ENCODE measurements around the gene ABCB8. TPM values are rescaled to one million over a fixed set of nuclear protein-coding genes. Genes with fewer than 3 reads are reported as not detected.

The ABCB8 gene
- total RNA-seq, 1 donor from 2014 or later: 38.1 TPM

DNA sequence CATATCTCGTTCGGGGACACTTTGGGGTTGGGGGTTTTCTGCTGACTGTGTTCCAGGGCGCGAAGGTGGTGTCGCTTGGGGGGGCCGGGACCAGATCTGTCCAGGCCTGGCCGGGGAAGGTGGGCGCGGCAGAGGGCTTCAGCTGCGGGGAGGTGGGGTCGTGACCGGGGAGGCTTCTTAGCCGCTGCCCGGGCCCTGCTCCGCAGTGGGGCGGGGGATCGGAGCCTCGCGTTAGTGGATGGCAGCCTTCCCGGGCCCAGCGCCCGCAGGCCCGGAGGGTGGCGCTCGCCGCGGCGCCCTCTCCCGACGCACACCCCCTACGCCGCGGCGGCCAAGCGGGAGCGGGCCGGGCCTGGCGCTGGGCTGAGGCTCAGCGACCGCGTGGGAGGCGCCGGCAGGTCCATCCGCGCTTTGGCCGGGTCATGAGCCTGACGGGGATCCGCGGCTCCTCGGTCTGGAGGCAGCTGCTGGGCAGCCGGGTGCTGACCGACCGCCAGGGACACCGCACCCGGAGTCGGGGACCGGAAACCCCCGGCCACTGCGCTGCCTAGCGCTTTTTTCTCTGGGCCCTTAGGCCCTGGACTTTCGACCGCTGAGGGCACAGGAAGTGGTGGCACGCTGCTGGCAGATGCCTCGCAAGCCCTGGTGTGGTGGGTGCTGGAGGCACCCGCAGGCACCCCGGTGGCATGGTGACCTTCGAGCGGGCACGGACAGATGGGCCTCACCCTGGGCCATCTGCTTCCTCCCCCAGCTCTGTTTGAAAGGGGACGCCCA, 59.2 kb downstream of the ABCB8 start:
- Mint-ChIP-seq H3K27ac (ENCODE audit: unreplicated experiment) (peak overlapping the region; percentile 97), H3K27me3 (ENCODE audit: unreplicated experiment) (no peaks in the 10 kb centered on the region), H3K4me1 (ENCODE audit: unreplicated experiment) (peaks cover 58% of the 10 kb centered on the region)

DNA sequence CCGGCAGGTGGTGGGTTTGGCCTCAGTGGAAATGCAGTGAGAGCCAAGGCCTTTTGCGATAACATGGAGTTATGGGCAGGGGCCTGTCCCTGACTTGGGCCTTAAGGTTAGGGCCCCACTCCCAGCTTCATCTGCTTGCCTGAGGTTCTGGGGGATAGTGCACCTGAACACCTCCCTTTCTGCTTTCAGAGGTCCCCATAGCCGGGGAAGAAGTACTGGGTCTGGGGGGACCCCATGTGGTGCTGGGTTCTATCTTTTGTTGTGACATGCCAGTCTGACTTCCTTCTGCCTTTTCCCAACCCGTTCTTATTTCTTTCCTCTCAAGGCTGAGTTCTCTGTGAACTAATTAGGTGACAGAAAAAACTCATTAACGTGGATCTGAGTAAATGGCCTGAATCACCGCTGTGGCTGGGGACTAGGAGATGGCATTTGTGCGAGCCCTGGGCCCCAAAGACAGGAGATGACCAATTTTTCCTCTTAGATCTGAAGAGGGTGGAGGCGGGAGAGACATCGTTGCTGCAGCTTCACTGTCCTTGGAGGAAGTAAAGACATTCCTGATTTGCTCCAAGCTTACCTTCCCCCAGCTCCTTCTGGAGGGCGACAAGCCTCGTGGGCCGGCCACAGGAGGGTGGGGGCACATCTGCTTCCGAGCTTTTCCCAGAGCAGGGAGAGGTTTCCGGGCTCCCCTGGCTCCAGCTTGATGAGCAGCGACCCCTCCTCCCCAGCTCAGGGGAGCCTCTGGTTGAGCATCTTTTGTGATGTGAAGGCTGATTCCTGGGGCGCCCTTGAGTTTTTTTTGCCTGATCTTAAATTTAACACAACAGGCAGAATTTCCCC, 60.0 kb downstream of the ABCB8 start:
- H3K4me1 Mint-ChIP-seq (ENCODE audit: unreplicated experiment): peaks cover 52% of the 10 kb centered on the region
- H3K36me3 Mint-ChIP-seq (ENCODE audit: unreplicated experiment): peaks cover 3% of the 10 kb centered on the region
- no peaks in the 10 kb centered on the region for H3K9me3 Mint-ChIP-seq (ENCODE audit: unreplicated experiment)
- no peak for DNase-seq (ENCODE audit: extremely low spot score, unreplicated experiment)
- peak overlapping the region; percentile 97 for H3K27ac Mint-ChIP-seq (ENCODE audit: unreplicated experiment)
- no peaks in the 10 kb centered on the region for H3K27me3 Mint-ChIP-seq (ENCODE audit: unreplicated experiment)
- TF ChIP-seq, protein P1, sequence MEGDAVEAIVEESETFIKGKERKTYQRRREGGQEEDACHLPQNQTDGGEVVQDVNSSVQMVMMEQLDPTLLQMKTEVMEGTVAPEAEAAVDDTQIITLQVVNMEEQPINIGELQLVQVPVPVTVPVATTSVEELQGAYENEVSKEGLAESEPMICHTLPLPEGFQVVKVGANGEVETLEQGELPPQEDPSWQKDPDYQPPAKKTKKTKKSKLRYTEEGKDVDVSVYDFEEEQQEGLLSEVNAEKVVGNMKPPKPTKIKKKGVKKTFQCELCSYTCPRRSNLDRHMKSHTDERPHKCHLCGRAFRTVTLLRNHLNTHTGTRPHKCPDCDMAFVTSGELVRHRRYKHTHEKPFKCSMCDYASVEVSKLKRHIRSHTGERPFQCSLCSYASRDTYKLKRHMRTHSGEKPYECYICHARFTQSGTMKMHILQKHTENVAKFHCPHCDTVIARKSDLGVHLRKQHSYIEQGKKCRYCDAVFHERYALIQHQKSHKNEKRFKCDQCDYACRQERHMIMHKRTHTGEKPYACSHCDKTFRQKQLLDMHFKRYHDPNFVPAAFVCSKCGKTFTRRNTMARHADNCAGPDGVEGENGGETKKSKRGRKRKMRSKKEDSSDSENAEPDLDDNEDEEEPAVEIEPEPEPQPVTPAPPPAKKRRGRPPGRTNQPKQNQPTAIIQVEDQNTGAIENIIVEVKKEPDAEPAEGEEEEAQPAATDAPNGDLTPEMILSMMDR (IDR thresholded peaks at IDR 0.05): no peak
- peak overlapping the region; percentile 84 for H3K4me3 Mint-ChIP-seq (ENCODE audit: unreplicated experiment)

More for the DNA sequence above, 59.2 kb downstream of the ABCB8 start:
- Mint-ChIP-seq H3K36me3 (ENCODE audit: unreplicated experiment) (peaks cover 3% of the 10 kb centered on the region), H3K9me3 (ENCODE audit: unreplicated experiment) (no peaks in the 10 kb centered on the region), H3K4me3 (ENCODE audit: unreplicated experiment) (peak overlapping the region; percentile 84)
- no peak for DNase-seq (ENCODE audit: extremely low spot score, unreplicated experiment)
- TF ChIP-seq, protein P1 (IDR thresholded peaks at IDR 0.05): peak; percentile 48

DNA sequence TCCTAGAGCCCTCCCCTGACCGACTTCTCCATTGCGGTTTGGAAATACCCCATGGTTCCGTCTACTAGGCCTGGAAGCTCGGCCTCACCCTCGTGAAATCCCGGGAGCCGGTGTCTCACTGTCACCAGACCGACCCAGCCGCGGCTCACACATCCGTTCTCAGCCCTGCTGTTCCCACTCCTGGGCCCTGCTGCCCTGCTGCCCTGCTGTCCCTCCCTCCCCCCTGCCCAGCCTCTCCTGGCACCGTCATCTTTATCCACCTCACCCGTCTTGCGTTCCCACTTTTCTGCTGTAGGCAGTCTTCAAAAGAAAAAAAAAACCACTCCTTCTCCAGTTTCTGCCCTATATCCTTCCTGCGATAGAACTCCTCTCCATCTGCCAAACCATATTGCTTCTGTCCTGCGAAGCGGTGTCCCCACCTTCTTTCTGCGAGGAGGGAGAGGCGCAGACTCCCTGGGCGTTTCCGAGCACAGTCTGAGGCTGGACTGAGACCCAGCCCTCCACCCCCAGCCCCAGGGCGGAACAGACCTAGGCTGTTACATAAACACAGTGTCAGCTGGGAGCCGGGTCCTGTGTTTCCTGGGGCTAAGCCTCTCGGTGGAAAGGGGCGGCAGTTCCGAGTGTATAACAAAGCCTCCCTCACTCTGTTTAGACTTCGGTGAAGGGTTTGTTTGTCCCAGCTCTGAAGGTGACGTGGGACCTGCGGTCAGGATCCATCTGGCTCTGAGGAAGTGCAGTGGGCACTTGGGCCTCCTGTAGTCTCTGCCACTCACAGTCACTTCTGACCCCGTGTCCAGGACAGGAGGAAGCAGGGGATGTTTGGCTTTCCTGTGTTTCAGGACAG, 60.8 kb downstream of the ABCB8 start:
- no peak for DNase-seq (ENCODE audit: extremely low spot score, unreplicated experiment)
- Mint-ChIP-seq H3K4me1 (ENCODE audit: unreplicated experiment) (peaks cover 50% of the 10 kb centered on the region), H3K27me3 (ENCODE audit: unreplicated experiment) (no peaks in the 10 kb centered on the region), H3K27ac (ENCODE audit: unreplicated experiment) (peak overlapping the region; percentile 97), H3K36me3 (ENCODE audit: unreplicated experiment) (peaks cover 7% of the 10 kb centered on the region), H3K9me3 (ENCODE audit: unreplicated experiment) (no peaks in the 10 kb centered on the region), H3K4me3 (ENCODE audit: unreplicated experiment) (peak overlapping the region; percentile 84)
- TF ChIP-seq, protein P1 (IDR thresholded peaks at IDR 0.05): no peak

DNA sequence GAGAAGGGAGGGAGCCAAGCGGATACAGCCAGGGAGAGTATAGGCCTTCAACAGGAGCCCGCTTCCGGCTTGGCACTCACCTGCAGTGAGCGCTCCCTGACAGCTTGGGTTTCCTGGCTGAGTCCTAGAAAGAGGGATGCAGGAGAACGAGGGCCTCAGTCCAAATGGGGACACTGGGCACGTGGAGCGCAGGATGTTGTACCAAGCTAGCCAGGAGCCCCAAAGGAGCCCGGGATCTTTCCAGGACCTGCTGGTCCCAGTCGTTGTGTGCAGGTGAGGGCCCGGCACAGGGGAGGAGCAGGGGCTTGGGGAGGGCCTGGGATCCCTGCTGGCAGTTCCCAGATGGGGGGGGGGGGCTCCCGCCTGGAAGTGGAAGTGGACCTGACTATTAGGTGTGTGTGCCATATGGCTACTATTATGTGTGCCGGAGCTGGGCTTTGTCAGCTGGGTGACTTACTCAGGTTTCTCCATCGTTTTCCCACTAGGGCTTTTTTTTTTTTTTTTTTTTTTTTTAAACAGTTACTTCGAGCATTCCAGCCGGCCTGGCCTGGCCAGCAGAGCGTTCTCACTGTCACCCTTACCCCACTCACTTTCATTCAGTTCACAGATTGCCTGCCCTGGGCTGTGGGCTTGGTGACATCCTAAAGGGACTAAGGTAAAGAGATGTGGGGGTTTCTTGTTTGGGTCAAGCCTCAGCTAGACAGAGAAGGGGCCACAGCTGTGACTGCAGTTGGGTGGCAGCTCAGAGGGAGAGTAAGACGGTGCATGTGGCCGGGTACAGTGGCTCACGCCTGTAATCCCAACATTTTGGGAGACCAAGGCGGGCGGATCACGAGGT, 61.9 kb downstream of the ABCB8 start:
- TF ChIP-seq, protein P1 (IDR thresholded peaks at IDR 0.05): no peak
- Mint-ChIP-seq H3K27ac (ENCODE audit: unreplicated experiment) (peak overlapping the region; percentile 97), H3K9me3 (ENCODE audit: unreplicated experiment) (no peaks in the 10 kb centered on the region), H3K36me3 (ENCODE audit: unreplicated experiment) (peaks cover 7% of the 10 kb centered on the region), H3K4me1 (ENCODE audit: unreplicated experiment) (peaks cover 50% of the 10 kb centered on the region), H3K4me3 (ENCODE audit: unreplicated experiment) (peak overlapping the region; percentile 84), H3K27me3 (ENCODE audit: unreplicated experiment) (no peaks in the 10 kb centered on the region)
- no peak for DNase-seq (ENCODE audit: extremely low spot score, unreplicated experiment)

Measured in osteocyte (in vitro differentiated cells).